ENCODE results near the gene NEGR1.

The NEGR1 gene

GRCh38 chr1:71862756-71863155 lies 419.6 kb downstream of the NEGR1 start:
- DNase-seq (ENCODE audit: low read depth in 4 of 4, low spot score in 1 of 4) = no peak

GRCh38 chr1:71861022-71861421 lies 421.3 kb downstream of the NEGR1 start:
- no peak for DNase-seq (ENCODE audit: low read depth in 4 of 4, low spot score in 1 of 4)

- DNase-seq (ENCODE audit: low read depth in 4 of 4, low spot score in 1 of 4) = no peak
Measured at GRCh38 chr1:71859806-71860205, 422.5 kb downstream of the NEGR1 start.

GRCh38 chr1:71857862-71858261 lies 424.5 kb downstream of the NEGR1 start:
- DNase-seq (ENCODE audit: low read depth in 4 of 4, low spot score in 1 of 4) = no peak

GRCh38 chr1:71853360-71853759 lies 429.0 kb downstream of the NEGR1 start:
- DNase-seq (ENCODE audit: low read depth in 4 of 4, low spot score in 1 of 4) = no peak

GRCh38 chr1:71850936-71851335 lies 431.4 kb downstream of the NEGR1 start:
- no peak for DNase-seq (ENCODE audit: low read depth in 4 of 4, low spot score in 1 of 4)

GRCh38 chr1:71850515-71850914 lies 431.8 kb downstream of the NEGR1 start:
- DNase-seq (ENCODE audit: low read depth in 4 of 4, low spot score in 1 of 4) = no peak

GRCh38 chr1:71843012-71843411 lies 439.3 kb downstream of the NEGR1 start:
- DNase-seq (ENCODE audit: low read depth in 4 of 4, low spot score in 1 of 4) = no peak

GRCh38 chr1:71839876-71840275 lies 442.5 kb downstream of the NEGR1 start:
- DNase-seq (ENCODE audit: low read depth in 4 of 4, low spot score in 1 of 4) = no peak

- DNase-seq (ENCODE audit: low read depth in 4 of 4, low spot score in 1 of 4) = no peak
Measured at GRCh38 chr1:71836904-71837303, 445.4 kb downstream of the NEGR1 start.

GRCh38 chr1:71835442-71835813 lies 446.9 kb downstream of the NEGR1 start:
- no peak for DNase-seq (ENCODE audit: low read depth in 4 of 4, low spot score in 1 of 4)

- no peak for DNase-seq (ENCODE audit: low read depth in 4 of 4, low spot score in 1 of 4)
Measured at GRCh38 chr1:71834601-71835441, 447.5 kb downstream of the NEGR1 start.

- DNase-seq (ENCODE audit: low read depth in 4 of 4, low spot score in 1 of 4) = no peak
Measured at GRCh38 chr1:71831646-71832045, 450.7 kb downstream of the NEGR1 start.

- DNase-seq (ENCODE audit: low read depth in 4 of 4, low spot score in 1 of 4) = no peak
Measured at GRCh38 chr1:71829346-71829745, 453.0 kb downstream of the NEGR1 start.

GRCh38 chr1:71828431-71829012 lies 453.8 kb downstream of the NEGR1 start:
- no peak for DNase-seq (ENCODE audit: low read depth in 4 of 4, low spot score in 1 of 4)

GRCh38 chr1:71823708-71824305 lies 458.5 kb downstream of the NEGR1 start:
- no peak for DNase-seq (ENCODE audit: low read depth in 4 of 4, low spot score in 1 of 4)

- no peak for DNase-seq (ENCODE audit: low read depth in 4 of 4, low spot score in 1 of 4)
Measured at GRCh38 chr1:71817028-71817427, 465.3 kb downstream of the NEGR1 start.

- DNase-seq (ENCODE audit: low read depth in 4 of 4, low spot score in 1 of 4) = no peak
Measured at GRCh38 chr1:71809085-71809484, 473.3 kb downstream of the NEGR1 start.

GRCh38 chr1:71804140-71804539 lies 478.2 kb downstream of the NEGR1 start:
- DNase-seq (ENCODE audit: low read depth in 4 of 4, low spot score in 1 of 4) = no peak

GRCh38 chr1:71796006-71796405 lies 486.3 kb downstream of the NEGR1 start:
- no peak for DNase-seq (ENCODE audit: low read depth in 4 of 4, low spot score in 1 of 4)

GRCh38 chr1:71792264-71792663 lies 490.1 kb downstream of the NEGR1 start:
- DNase-seq (ENCODE audit: low read depth in 4 of 4, low spot score in 1 of 4) = no peak

- no peak for DNase-seq (ENCODE audit: low read depth in 4 of 4, low spot score in 1 of 4)
Measured at GRCh38 chr1:71788113-71788512, 494.2 kb downstream of the NEGR1 start.
